HS-5 (cell line): ENCODE measurements around the gene UBE2S.

Experiments used
- DNase-seq: peaks from one replicate; pipeline ENCODE4 v3.0.0-alpha.2; 2012; ENCODE audit warnings: low read depth

The UBE2S gene

GRCh38 chr19:55383279-55384130, 24.1 kb downstream of the UBE2S start:
- DNase-seq: no peak

- DNase-seq: no peak
Observed at GRCh38 chr19:55382522-55383054, 25.0 kb downstream of the UBE2S start.

- DNase-seq: no peak
Observed at GRCh38 chr19:55382013-55382412, 25.6 kb downstream of the UBE2S start.

GRCh38 chr19:55379174-55379573, 28.4 kb downstream of the UBE2S start:
- DNase-seq: no peak

GRCh38 chr19:55377356-55378131, 30.0 kb downstream of the UBE2S start:
- no peak for DNase-seq

- no peak for DNase-seq
Observed at GRCh38 chr19:55376241-55376933, 31.2 kb downstream of the UBE2S start, which contains the start of gene TMEM190. Gene TMEM190 (plus strand): TSS chr19:55376826. CDS start chr19:55376854, 28 bp downstream.

GRCh38 chr19:55373993-55374757, 33.4 kb downstream of the UBE2S start:
- no peak for DNase-seq

- DNase-seq: no peak
Observed at GRCh38 chr19:55373306-55373992, 34.1 kb downstream of the UBE2S start.

GRCh38 chr19:55372316-55373081, 35.1 kb downstream of the UBE2S start:
- DNase-seq: no peak

GRCh38 chr19:55370305-55370988, 37.1 kb downstream of the UBE2S start, which contains the start of gene IL11:
Gene IL11 (minus strand): TSS chr19:55370463. CDS start chr19:55370310, 153 bp downstream.
- no peak for DNase-seq

GRCh38 chr19:55369653-55370304, 37.8 kb downstream of the UBE2S start:
- DNase-seq: peak; percentile 37

GRCh38 chr19:55368701-55369563, 38.7 kb downstream of the UBE2S start:
- DNase-seq: no peak

GRCh38 chr19:55368106-55368505, 39.5 kb downstream of the UBE2S start:
- no peak for DNase-seq

GRCh38 chr19:55366790-55367189, 40.8 kb downstream of the UBE2S start:
- DNase-seq: no peak

- no peak for DNase-seq
Observed at GRCh38 chr19:55365964-55366363, 41.6 kb downstream of the UBE2S start.

GRCh38 chr19:55365245-55365644, 42.3 kb downstream of the UBE2S start:
- no peak for DNase-seq

- DNase-seq: no peak
Observed at GRCh38 chr19:55362990-55363716, 44.4 kb downstream of the UBE2S start, which contains the start of gene GARIN5B. Gene GARIN5B (minus strand): TSS chr19:55363260. CDS start chr19:55363066, 194 bp downstream.
